Measurements from ENCODE around the gene SUCLG2.

The SUCLG2 gene, protein sequence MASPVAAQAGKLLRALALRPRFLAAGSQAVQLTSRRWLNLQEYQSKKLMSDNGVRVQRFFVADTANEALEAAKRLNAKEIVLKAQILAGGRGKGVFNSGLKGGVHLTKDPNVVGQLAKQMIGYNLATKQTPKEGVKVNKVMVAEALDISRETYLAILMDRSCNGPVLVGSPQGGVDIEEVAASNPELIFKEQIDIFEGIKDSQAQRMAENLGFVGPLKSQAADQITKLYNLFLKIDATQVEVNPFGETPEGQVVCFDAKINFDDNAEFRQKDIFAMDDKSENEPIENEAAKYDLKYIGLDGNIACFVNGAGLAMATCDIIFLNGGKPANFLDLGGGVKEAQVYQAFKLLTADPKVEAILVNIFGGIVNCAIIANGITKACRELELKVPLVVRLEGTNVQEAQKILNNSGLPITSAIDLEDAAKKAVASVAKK

DNA sequence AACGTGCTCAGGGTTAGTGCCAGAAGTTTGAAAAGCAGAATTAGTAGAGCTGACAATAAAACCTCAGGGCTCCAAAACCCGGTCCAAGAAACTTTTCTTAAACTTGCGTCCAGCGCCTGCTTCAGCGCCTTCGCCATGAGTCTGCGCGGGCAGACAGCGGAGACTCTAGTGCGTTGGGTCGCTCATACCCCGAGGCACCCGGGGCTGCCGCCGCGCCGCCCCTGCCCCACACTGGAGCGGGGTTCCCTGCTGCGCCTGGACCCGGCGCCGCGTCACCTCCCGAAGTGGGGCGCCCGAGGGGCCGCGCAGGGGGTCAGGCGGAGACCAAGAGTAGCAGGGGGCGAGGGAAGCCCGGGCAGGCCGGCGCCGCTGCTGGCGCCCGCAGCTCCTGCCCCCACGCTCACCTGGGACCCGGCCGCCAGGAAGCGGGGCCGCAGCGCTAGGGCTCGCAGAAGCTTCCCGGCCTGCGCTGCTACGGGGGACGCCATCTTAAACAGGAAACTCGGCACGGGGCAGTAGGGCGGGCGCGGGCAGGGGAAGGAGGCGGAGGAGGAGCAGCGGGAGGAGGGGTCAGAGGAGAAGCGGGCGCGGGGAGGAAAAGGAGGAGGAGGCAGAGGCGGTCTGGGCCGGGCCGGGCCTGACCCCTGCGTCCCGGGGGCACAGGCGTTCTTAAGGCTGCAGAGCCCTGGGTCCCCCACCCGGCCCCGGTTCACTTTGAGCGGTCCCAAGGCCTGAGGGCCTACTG is at the start of gene SUCLG2:
Gene SUCLG2, minus strand, starts transcription at position 514 of the 745 bp plus-strand sequence. Its CDS starts 26 bp downstream, at position 488.
- DNase-seq (ENCODE audit: low read depth) = peak; percentile 52
- peak within 1 kb of the TSS; percentile 72 for H3K4me3 ChIP-seq (ENCODE audit: low read depth, low read length)

- no peak overlapping the region for H3K4me3 ChIP-seq (ENCODE audit: low read depth, low read length)
- DNase-seq (ENCODE audit: low read depth) = no peak
Measured at GRCh38 chr3:67700596-67700995, 46.2 kb upstream of the SUCLG2 start.

DNA sequence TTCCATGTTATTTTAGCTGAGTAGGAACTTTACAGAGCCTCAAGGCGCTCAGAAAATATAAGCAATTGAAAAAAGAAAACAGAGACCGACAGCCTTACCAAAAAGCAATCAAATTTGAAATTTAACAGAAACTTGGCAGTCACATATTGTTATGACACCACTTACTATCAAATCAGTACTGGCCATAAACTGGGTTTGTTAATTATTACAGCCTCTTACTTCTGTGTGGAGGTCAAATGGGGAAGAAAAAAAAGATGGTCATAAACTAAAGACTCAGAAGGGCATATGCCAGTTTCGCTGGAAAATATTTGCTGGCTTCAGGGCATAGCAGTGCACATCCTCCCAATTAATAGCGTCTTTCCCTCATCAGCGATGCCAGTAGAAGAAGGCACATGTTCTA is 45.5 kb upstream of the SUCLG2 start:
- H3K4me3 ChIP-seq (ENCODE audit: low read depth, low read length) = no peak overlapping the region
- DNase-seq (ENCODE audit: low read depth) = no peak

GRCh38 chr3:67692621-67693020 is 38.2 kb upstream of the SUCLG2 start:
- no peak overlapping the region for H3K4me3 ChIP-seq (ENCODE audit: low read depth, low read length)
- DNase-seq (ENCODE audit: low read depth) = no peak

- no peak for DNase-seq (ENCODE audit: low read depth)
- no peak overlapping the region for H3K4me3 ChIP-seq (ENCODE audit: low read depth, low read length)
Measured at GRCh38 chr3:67691926-67692325, 37.5 kb upstream of the SUCLG2 start.

DNA sequence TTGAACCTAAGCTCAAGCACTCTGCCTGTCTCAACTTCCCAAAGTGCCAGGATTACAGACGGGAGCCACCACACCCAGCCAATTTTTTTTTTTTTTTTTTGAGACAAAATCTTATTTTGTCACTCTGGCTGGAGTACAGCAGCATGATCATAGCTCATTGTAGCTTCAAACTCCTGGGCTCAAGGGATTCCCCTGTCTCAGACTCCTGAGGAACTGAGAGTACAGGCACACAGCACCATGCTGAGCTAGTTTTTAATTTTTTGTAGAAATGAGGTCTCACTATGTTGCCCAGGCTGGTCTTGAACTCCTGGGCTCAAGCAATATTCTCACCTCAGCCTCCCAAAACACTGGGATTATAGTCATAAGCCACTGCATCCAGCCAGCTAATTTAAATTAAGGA is 36.8 kb upstream of the SUCLG2 start:
- H3K4me3 ChIP-seq (ENCODE audit: low read depth, low read length) = no peak overlapping the region

GRCh38 chr3:67689806-67690205 is 35.4 kb upstream of the SUCLG2 start:
- no peak for DNase-seq (ENCODE audit: low read depth)
- no peak overlapping the region for H3K4me3 ChIP-seq (ENCODE audit: low read depth, low read length)

More for the DNA sequence above, 36.8 kb upstream of the SUCLG2 start:
- DNase-seq (ENCODE audit: low read depth) = no peak

DNA sequence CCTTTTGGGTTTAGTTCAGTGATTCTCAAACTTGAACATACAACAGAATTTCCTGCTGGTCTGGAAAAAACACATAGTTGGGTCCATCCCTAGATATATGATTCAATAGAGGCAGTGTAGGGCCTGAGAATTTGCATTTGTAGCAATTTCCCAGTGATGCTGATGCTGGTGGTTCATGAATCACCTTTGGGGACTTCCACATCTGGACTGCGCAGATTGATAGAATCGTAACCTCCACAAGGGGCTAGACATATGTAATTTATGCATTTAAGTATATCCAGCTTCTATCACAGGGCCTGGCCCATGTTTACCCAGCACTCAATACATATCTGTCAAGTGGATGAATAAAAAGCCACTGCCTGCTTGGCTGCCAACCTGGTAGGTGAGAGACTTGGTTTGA is 33.8 kb upstream of the SUCLG2 start:
- no peak overlapping the region for H3K4me3 ChIP-seq (ENCODE audit: low read depth, low read length)
- DNase-seq (ENCODE audit: low read depth) = no peak

DNA sequence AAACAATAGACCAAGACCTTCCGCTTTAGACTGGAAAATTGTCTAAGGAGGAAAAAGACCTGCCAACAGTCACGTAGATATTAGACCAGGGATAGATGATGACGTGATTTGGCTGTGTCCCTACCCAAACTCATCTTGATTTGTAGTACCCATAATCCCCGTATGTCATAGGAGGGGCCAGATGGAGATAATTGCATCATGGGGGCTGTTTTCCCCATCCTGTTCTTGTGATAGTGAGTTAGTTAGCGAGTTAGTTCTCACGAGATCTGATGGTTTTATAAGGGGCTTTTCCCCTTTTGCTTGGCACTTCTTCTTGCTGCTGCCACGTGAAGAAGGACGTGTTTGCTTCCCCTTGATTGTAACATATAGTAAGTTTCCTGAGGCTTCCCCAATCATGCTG is 31.7 kb upstream of the SUCLG2 start:
- DNase-seq (ENCODE audit: low read depth) = peak; percentile 3
- no peak overlapping the region for H3K4me3 ChIP-seq (ENCODE audit: low read depth, low read length)

- no peak for DNase-seq (ENCODE audit: low read depth)
- H3K4me3 ChIP-seq (ENCODE audit: low read depth, low read length) = no peak overlapping the region
Measured at GRCh38 chr3:67685499-67685898, 31.1 kb upstream of the SUCLG2 start.

DNA sequence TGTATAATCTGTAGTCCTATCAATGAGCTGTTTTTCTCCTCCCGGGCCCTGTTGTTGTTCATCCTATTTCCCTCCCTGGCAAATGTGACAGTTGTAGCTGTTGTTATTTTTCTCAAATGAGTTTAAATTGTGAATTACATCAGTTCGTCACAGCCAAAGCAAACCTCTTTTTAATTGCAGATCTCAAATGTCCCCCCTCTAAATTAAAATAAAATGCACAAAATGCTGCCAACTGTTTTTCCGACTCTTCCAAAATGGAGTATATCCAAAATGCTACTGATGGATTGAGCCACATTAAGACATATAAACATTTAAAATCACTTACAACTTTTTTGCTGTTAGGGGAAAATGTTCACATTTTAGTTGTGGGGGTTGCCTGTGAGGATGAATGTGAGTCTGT is 29.8 kb upstream of the SUCLG2 start:
- no peak for DNase-seq (ENCODE audit: low read depth)

GRCh38 chr3:67683522-67683921 is 29.1 kb upstream of the SUCLG2 start:
- no peak overlapping the region for H3K4me3 ChIP-seq (ENCODE audit: low read depth, low read length)
- no peak for DNase-seq (ENCODE audit: low read depth)

More for the DNA sequence above, 29.8 kb upstream of the SUCLG2 start:
- H3K4me3 ChIP-seq (ENCODE audit: low read depth, low read length) = no peak overlapping the region

GRCh38 chr3:67678665-67679064 is 24.3 kb upstream of the SUCLG2 start:
- H3K4me3 ChIP-seq (ENCODE audit: low read depth, low read length) = no peak overlapping the region
- DNase-seq (ENCODE audit: low read depth) = no peak

- no peak overlapping the region for H3K4me3 ChIP-seq (ENCODE audit: low read depth, low read length)
- no peak for DNase-seq (ENCODE audit: low read depth)
Measured at GRCh38 chr3:67674055-67674454, 19.6 kb upstream of the SUCLG2 start.

DNA sequence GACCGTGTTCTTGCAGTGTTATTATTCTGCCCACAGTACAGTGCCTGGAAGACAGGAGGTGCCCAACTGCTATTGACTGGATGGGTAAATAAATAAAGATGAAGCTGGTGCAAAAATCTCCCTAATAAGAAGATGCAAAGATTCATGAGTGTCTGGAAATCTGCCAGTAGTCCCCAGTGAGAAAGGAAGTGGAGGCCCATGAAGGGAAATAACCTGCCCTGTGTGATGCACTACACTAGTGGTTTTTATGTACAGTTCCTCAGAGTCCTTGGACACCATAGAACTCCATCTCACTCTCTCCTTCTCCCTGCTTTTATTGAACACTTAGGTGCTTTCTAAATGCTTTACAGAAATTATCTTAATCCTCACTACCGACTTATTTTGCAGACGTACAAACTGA is 8.3 kb upstream of the SUCLG2 start:
- H3K4me3 ChIP-seq (ENCODE audit: low read depth, low read length) = no peak overlapping the region
- DNase-seq (ENCODE audit: low read depth) = no peak

DNA sequence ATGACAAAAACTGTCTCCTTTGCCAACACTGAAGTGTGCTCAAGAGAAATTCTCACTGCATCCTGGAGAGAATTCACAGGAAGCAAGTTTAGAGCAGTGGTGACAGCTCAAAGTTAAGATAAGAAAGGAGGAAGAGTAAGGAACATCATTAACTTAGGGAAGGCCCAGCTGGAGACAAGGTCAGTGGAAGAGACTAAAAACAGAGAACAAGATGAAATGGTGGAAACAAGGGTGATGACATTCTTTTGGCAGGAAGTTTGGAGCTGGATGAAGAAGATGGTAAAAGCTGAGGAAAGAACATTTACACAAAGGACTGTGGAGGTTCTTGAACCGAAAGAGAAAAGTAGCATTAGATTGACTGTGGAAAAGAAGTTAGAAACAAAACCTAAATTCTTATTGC is 6.7 kb upstream of the SUCLG2 start:
- no peak overlapping the region for H3K4me3 ChIP-seq (ENCODE audit: low read depth, low read length)
- DNase-seq (ENCODE audit: low read depth) = peak; percentile 46

GRCh38 chr3:67657192-67657591 is 2.8 kb upstream of the SUCLG2 start:
- DNase-seq (ENCODE audit: low read depth) = no peak
- H3K4me3 ChIP-seq (ENCODE audit: low read depth, low read length) = no peak overlapping the region

- DNase-seq (ENCODE audit: low read depth) = no peak
- H3K4me3 ChIP-seq (ENCODE audit: low read depth, low read length) = no peak overlapping the region
Measured at GRCh38 chr3:67656614-67657013, 2.2 kb upstream of the SUCLG2 start.

DNA sequence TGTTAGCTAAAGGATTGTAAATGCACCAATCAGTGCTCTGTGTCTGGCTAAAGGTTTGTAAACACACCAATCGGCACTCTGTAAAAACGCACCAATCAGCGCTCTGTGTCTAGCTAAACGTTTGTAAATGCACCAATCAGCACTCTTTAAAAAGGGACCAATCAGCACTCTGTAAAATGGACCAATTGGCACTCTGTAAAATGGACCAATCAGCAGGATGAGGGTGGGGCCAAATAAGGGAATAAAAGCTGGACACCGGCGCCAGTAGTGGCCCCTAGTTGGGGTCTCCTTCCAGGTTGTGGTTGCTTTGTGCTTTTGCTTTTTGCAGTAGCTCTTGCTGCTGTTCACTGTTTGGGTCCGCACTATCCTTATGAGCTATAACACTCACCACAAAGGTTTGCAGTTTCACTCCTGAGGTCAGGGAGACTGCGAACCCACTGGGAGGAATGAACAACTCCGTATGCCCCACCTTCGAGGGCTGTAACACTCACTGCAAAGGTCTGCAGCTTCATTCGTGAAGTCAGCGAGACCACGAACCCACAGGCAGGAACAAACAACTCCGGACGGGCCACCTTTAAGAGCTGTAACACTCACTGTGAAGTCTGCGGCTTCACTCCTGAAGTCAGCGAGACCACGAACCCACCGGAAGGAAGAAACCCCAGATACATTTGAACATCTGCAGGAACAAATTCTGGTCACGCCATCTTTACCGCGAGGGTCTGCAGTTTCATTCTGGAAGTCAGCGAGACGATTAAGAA is 1.1 kb upstream of the SUCLG2 start:
- H3K4me3 ChIP-seq (ENCODE audit: low read depth, low read length) = no peak overlapping the region
- DNase-seq (ENCODE audit: low read depth) = no peak

DNA sequence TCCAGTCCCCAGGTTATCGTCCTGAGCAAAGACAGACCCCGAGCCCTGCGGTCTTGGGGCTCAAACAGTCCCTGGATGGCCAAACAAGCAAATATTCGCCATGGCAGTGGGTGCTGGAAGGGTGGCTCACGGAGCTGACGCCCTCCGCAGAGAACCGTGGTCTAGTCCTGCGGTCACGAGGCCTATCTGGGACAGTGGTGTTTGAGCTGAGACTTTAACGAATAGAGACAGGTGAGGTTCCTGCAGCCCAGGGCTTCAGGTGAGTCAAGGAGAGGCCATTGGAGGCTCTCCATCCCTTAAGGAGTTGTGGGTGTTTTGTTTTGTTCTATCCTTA is 399 bp upstream of the SUCLG2 start:
- H3K4me3 ChIP-seq (ENCODE audit: low read depth, low read length) = peak overlapping the region; percentile 72
- no peak for DNase-seq (ENCODE audit: low read depth)

All from skeletal muscle cell (primary cell).